NCI-H82 treated with DMSO at 0.1 percent for 48 hours (cell line): ENCODE results near the gene RAB40C.

Experiments used
- DNase-seq: peaks from one replicate; lab custom pipeline; 2025; ENCODE audit not compliant: unreplicated experiment; lab: John Stamatoyannopoulos, UW

RAB40C gene

GRCh38 chr16:678209-678857 is 88.5 kb downstream of the RAB40C start:
- no peak for DNase-seq
